Ascending aorta (tissue), 2 donors: ENCODE results near the gene CABP1. TPM values are rescaled to one million over a fixed set of nuclear protein-coding genes. Genes with fewer than 3 reads are reported as not detected.

Source experiments
- DNase-seq, 2 donors: peaks; one replicate each; pipeline ENCODE4 v3.0.0-alpha.2; 2019; ENCODE audit warnings: low spot score in 2 of 2
- H3K27ac ChIP-seq, 2 donors: fragments of 200-600 bp; sonication (generic); one replicate each; pipeline ENCODE4 v1.5.1; 2016 to 2017; ENCODE audit warnings: mild to moderate bottlenecking in 1 of 2
- H3K27me3 ChIP-seq: fragments of 200-600 bp; sonication (generic); one replicate; pipeline ENCODE4 v1.5.1; 2017
- H3K36me3 ChIP-seq, 2 donors: fragments of 200-600 bp; sonication (generic); one replicate each; pipeline ENCODE4 v1.5.1; 2016
- H3K4me1 ChIP-seq, 2 donors: fragments of 200-600 bp; sonication (generic); one replicate each; pipeline ENCODE4 v1.5.1; 2016 to 2017; ENCODE audit warnings: mild to moderate bottlenecking in 1 of 2
- H3K4me3 ChIP-seq, 2 donors: fragments of 200-600 bp; sonication (generic); one replicate each; pipeline ENCODE4 v1.5.1; 2016 to 2017; ENCODE audit warnings: mild to moderate bottlenecking in 1 of 2
- H3K9me3 ChIP-seq, 2 donors: fragments of 200-600 bp; sonication (generic); one replicate each; pipeline ENCODE4 v1.5.1; 2016
- intact Hi-C: fragments of 100-400 bp; cut with DNase I; formaldehyde crosslinking; loops from one replicate; pipeline ENCODE4 v1.15.1; 2023
- total RNA-seq: library from RNA; depleted of rRNA; stranded (reverse); fragments of >200 nt; gene quantifications from one replicate; pipeline ENCODE4 v1.1.0, GENCODE V29; 2016
- TF ChIP-seq, protein P1 (sequence below), 3 experiments: fragments of 200-600 bp in 2 of 3; fragments of 450-650 bp in 1 of 3; sonication (generic) in 2 of 3; IDR thresholded peaks; one replicate each; pipeline ENCODE4 v1.5.1; 2016 to 2019; ENCODE audit warnings: antibody characterized with exemption in 3 of 3, mild to moderate bottlenecking in 1 of 3, moderate library complexity in 1 of 3

The CABP1 gene
- total RNA-seq, 1 donor from 2014 or later = 0.32 TPM

DNA sequence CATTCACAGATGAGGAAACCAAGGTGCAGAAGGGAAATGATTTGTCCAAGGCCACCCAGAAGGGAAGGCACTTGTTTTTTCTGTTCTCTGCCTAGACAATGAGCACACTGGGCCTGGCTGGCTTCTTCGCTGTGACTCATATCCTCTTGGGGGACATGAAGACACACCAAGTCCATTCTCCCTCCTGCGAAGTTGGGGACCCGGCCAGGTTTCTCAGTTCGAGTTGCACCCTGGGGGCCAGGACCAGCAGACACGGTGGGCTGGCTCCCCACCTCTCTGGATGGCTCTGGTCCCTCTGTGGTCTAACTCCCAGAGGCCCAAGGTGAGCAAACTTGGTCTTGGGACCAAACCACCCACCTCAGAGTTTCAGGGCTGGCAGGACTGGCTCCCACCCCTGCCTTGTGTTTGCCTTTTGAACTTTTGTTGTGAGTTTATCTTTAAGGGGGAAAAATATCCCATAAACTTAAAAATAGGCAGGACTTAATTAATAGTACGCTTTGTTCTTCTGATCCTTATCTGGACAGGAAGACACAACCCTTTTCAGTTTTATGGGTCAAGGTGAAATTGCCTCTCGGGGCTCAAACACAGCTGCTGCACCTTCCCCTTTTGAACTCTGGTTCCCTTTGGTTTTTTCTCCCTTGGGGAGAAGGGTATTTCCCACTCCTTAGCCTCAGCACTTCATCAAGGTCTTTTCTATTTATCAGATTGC is 37.5 kb downstream of the CABP1 start:
- H3K27ac ChIP-seq = peak overlapping the region in 1 of 2 donors; percentile 34
- intact Hi-C loops = no loop called here

DNA sequence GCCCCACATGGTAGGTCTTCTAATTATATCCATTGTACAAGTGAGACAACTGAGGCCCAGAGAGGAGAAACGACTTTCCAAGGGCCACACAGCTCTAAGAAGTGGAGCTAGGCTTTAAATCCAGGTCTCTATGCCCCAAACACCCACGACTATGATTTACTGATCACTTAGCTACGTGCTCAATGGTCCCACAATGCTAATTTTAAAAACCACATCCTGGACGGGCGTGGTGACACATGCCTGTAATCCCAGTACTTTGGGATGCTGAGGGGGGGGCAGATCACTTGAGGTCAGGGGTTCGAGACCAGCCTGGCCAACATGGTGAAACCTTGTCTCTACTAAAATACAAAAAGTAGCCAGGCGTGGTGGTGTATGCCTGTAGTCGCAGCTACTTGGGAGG is 38.1 kb downstream of the CABP1 start:
- H3K36me3 ChIP-seq = no peaks in the 10 kb centered on the region
- no peaks in the 10 kb centered on the region for H3K9me3 ChIP-seq
- no peaks in the 10 kb centered on the region for H3K4me1 ChIP-seq
- intact Hi-C loops = no loop called here
- no peak overlapping the region for H3K27ac ChIP-seq
- TF ChIP-seq, protein P1, sequence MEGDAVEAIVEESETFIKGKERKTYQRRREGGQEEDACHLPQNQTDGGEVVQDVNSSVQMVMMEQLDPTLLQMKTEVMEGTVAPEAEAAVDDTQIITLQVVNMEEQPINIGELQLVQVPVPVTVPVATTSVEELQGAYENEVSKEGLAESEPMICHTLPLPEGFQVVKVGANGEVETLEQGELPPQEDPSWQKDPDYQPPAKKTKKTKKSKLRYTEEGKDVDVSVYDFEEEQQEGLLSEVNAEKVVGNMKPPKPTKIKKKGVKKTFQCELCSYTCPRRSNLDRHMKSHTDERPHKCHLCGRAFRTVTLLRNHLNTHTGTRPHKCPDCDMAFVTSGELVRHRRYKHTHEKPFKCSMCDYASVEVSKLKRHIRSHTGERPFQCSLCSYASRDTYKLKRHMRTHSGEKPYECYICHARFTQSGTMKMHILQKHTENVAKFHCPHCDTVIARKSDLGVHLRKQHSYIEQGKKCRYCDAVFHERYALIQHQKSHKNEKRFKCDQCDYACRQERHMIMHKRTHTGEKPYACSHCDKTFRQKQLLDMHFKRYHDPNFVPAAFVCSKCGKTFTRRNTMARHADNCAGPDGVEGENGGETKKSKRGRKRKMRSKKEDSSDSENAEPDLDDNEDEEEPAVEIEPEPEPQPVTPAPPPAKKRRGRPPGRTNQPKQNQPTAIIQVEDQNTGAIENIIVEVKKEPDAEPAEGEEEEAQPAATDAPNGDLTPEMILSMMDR (IDR thresholded peaks at IDR 0.05) = no peak
- DNase-seq = no peak
- H3K4me3 ChIP-seq = no peak overlapping the region
- H3K27me3 ChIP-seq = no peaks in the 10 kb centered on the region

More for the DNA sequence above, 37.5 kb downstream of the CABP1 start:
- no peaks in the 10 kb centered on the region for H3K9me3 ChIP-seq
- no peak for DNase-seq
- TF ChIP-seq, protein P1 (IDR thresholded peaks at IDR 0.05) = no peak
- no peaks in the 10 kb centered on the region for H3K36me3 ChIP-seq
- H3K4me1 ChIP-seq = no peaks in the 10 kb centered on the region
- no peak overlapping the region for H3K4me3 ChIP-seq
- no peaks in the 10 kb centered on the region for H3K27me3 ChIP-seq

DNA sequence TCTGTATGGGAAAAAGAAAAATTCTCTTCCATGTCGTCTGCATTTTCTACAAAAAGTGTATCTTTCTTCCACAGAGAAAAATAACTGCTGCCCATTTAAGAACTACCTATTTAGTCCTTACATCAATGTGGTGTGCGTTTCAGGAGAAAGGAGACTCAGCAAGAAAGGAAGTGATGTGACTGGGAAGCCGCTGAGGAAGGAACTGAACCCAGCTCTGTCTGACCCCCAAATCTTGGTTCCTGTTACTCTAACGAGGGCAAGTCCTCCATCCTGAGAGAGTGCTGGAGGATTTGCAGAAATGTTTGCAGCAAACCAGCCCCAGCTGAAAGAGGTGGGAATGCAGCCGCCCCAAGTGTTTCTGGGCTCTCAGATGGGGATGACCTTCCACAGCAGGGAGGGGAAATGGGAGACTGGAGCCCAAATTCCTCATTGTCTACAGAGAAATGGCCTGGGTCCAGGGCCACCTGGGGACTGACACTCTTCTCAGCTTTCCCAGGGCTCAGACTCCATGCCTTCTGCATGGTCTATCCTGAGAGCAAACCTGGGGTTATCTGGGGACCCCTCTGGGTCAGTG is 39.8 kb downstream of the CABP1 start:
- Histone ChIP-seq H3K27ac (no peak overlapping the region), H3K9me3 (no peaks in the 10 kb centered on the region), H3K4me3 (no peak overlapping the region), H3K4me1 (no peaks in the 10 kb centered on the region), H3K36me3 (no peaks in the 10 kb centered on the region), H3K27me3 (no peaks in the 10 kb centered on the region)
- intact Hi-C loops = no loop called here
- DNase-seq = no peak
- TF ChIP-seq, protein P1 (IDR thresholded peaks at IDR 0.05) = no peak

DNA sequence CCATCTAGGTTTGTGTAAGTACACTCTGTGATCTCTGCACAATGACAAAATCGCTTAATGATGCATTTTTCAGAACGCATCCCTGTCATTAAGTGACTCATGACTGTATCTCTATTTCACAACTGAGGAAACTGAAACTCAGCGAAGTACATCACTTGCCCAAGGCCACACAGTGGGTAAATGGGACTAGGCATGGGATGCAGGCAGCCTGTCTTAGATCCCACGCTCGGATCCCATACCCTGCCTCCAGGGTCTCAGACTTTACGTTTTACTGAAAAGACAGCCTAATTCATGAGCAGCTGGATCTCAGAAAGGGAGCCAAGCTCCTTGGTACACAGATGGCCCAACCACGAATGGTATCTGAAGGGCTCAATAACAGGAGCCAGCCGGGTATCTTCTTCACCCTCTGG is 44.1 kb downstream of the CABP1 start:
- peaks cover 5 to 23% of the 10 kb centered on the region in 2 donors for H3K4me1 ChIP-seq
- no peak for DNase-seq
- no peak overlapping the region for H3K4me3 ChIP-seq
- H3K27me3 ChIP-seq = no peaks in the 10 kb centered on the region
- H3K36me3 ChIP-seq = no peaks in the 10 kb centered on the region
- TF ChIP-seq, protein P1 (IDR thresholded peaks at IDR 0.05) = no peak
- no peak overlapping the region for H3K27ac ChIP-seq
- no peaks in the 10 kb centered on the region for H3K9me3 ChIP-seq
- intact Hi-C loops = no loop called here

DNA sequence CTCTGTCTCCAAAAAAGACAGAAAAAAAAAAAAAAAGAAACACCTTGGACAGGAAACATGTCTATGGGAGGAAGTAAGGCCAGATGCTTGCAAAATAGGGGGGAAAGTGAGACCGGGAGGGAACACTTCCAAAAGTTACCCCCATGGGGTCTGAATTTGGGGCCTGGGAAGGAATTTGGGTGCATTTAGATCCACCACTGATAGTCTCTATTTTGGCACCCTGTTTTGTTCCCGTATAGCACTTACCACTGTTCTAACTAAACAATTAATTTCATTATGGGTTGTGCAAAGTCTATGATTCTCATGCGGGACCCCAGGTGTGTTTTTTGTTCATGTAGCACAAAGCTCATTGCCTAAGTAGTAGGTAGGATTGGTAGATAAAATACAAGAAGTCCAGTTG is 45.1 kb downstream of the CABP1 start:
- Histone ChIP-seq H3K9me3 (no peaks in the 10 kb centered on the region), H3K27me3 (no peaks in the 10 kb centered on the region), H3K4me3 (peak overlapping the region in 1 of 2 donors; percentile 75), H3K27ac (no peak overlapping the region), H3K4me1 (peaks cover 7 to 28% of the 10 kb centered on the region in 2 donors), H3K36me3 (no peaks in the 10 kb centered on the region)
- intact Hi-C loops = no loop called here
- TF ChIP-seq, protein P1 (IDR thresholded peaks at IDR 0.05) = no peak
- no peak for DNase-seq
